Kidney epithelial cell (primary cell): ENCODE measurements around the gene CCL3. TPM values are rescaled to one million over a fixed set of nuclear protein-coding genes. Genes with fewer than 3 reads are reported as not detected.

ENCODE experiments used
- DNase-seq: peaks from one replicate; pipeline ENCODE4 v3.0.0-alpha.2; 2010; ENCODE audit warnings: low read depth
- H3K27me3 ChIP-seq: 2 replicates; pipeline ENCODE4 v1.6.0; 2011; ENCODE audit warnings: low read length; ENCODE audit not compliant: control insufficient read depth, insufficient read depth
- H3K36me3 ChIP-seq: 2 replicates; pipeline ENCODE4 v1.5.1; 2011; ENCODE audit warnings: low read length; ENCODE audit not compliant: control insufficient read depth, insufficient read depth
- H3K4me3 ChIP-seq: 2 replicates; pipeline ENCODE4 v1.5.1; 2011; ENCODE audit warnings: low read depth, mild to moderate bottlenecking, control low read depth, low read length
- total RNA-seq: library from RNA; depleted of rRNA; stranded (reverse); fragments of >200 nt; gene quantifications from 2 replicates; pipeline ENCODE4 v1.2.3, GENCODE V29; 2015
- TF ChIP-seq, protein P1 (sequence below): IDR thresholded peaks from 2 replicates; pipeline ENCODE4 v1.5.1; 2011; ENCODE audit warnings: mild to moderate bottlenecking, moderate library complexity, low read length, control low read depth, inconsistent platforms; ENCODE audit not compliant: insufficient read depth, poor library complexity, severe bottlenecking

The CCL3 gene
- total RNA-seq, 1 donor from 2014 or later, result 0.71 TPM

DNA sequence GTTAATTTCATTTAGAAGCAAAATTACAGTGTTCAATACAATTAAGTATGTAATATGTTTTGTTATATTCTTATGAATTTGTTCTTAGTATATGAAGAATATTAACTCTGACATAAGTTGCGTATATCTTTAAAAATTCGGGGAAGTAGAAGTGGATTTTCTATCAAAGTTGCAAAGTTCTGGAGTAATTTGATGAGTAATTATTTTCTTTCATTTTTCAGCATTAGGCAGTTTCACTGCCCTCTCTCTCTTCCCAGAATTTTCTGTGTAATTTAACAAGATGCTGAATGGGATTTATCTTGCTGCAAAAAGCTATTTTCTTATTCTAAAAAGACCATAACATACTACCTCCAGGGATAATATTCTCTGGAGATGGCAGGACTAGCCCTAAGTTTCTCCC is 34.8 kb downstream of the CCL3 start:
- TF ChIP-seq, protein P1, sequence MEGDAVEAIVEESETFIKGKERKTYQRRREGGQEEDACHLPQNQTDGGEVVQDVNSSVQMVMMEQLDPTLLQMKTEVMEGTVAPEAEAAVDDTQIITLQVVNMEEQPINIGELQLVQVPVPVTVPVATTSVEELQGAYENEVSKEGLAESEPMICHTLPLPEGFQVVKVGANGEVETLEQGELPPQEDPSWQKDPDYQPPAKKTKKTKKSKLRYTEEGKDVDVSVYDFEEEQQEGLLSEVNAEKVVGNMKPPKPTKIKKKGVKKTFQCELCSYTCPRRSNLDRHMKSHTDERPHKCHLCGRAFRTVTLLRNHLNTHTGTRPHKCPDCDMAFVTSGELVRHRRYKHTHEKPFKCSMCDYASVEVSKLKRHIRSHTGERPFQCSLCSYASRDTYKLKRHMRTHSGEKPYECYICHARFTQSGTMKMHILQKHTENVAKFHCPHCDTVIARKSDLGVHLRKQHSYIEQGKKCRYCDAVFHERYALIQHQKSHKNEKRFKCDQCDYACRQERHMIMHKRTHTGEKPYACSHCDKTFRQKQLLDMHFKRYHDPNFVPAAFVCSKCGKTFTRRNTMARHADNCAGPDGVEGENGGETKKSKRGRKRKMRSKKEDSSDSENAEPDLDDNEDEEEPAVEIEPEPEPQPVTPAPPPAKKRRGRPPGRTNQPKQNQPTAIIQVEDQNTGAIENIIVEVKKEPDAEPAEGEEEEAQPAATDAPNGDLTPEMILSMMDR, result no peak
- DNase-seq, result no peak
- no peaks in the 10 kb centered on the region for H3K36me3 ChIP-seq
- H3K4me3 ChIP-seq, result no peak overlapping the region
- H3K27me3 ChIP-seq, result no peaks in the 10 kb centered on the region

DNA sequence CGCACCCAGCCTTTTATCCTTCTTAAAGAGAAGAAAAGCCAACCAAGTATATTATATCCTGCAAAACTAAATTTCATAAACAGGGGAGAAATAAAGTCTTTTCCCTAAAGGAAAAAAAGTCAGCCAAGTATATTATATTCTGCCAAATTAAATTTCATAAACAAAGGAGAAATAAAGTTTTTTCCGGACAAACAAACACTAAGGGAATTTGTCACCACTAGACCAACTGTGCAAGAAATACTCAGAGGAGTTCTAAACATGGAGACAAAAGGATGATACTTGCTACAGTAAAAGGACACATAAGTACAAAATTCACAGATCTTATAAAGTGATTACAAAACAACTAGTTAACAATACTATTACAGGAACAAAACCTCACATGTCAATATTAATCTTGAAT is 40.3 kb downstream of the CCL3 start:
- TF ChIP-seq, protein P1, result no peak
- DNase-seq, result no peak

GRCh38 chr17:36048066-36048465 is 41.9 kb downstream of the CCL3 start:
- H3K27me3 ChIP-seq, result no peaks in the 10 kb centered on the region
- no peak for DNase-seq
- no peaks in the 10 kb centered on the region for H3K36me3 ChIP-seq
- H3K4me3 ChIP-seq, result no peak overlapping the region
- TF ChIP-seq, protein P1, result no peak

More for the DNA sequence above, 40.3 kb downstream of the CCL3 start:
- H3K27me3 ChIP-seq, result no peaks in the 10 kb centered on the region
- no peaks in the 10 kb centered on the region for H3K36me3 ChIP-seq
- no peak overlapping the region for H3K4me3 ChIP-seq

Other genes with a start within 250 kb of the CCL3 start
- not detected in 2 replicates for gene HEATR9, start 221.3 kb downstream of the CCL3 start, total RNA-seq
- gene CCL5, start 209.8 kb downstream of the CCL3 start, total RNA-seq, result not detected in 2 replicates
- not detected in 2 replicates for gene RDM1, start 159.4 kb downstream of the CCL3 start, total RNA-seq
- gene LYZL6, start 146.4 kb downstream of the CCL3 start, total RNA-seq, result not detected in 2 replicates
- gene CCL16, start 108.6 kb downstream of the CCL3 start, total RNA-seq, result not detected in 2 replicates
- gene CCL14, start 103.4 kb downstream of the CCL3 start, total RNA-seq, result not detected in 2 replicates
- gene CCL15, start 88.6 kb downstream of the CCL3 start, total RNA-seq, result not detected in 2 replicates
- gene CCL23, start 72.2 kb downstream of the CCL3 start, total RNA-seq, result not detected in 2 replicates
- not detected in 2 replicates for gene CCL18, start 25.9 kb downstream of the CCL3 start, total RNA-seq
- gene CCL4, start 13.7 kb upstream of the CCL3 start, total RNA-seq, result 0.27 TPM in 1 of 2 replicates, not detected in the other
- gene TBC1D3B, start 86.5 kb upstream of the CCL3 start, total RNA-seq, result 6.3 TPM in 1 of 2 replicates, not detected in the other
- not detected in 2 replicates for gene CCL3L1, start 106.6 kb upstream of the CCL3 start, total RNA-seq
- gene CCL4L2, start 120.9 kb upstream of the CCL3 start, total RNA-seq, result not detected in 2 replicates
- gene TBC1D3I, start 174.4 kb upstream of the CCL3 start, total RNA-seq, result 0.13 TPM in 1 of 2 replicates, not detected in the other
- gene TBC1D3G, start 233.7 kb upstream of the CCL3 start, total RNA-seq, result not detected in 2 replicates